Measurements from ENCODE around the gene PAX5. TPM values are rescaled to one million over a fixed set of nuclear protein-coding genes. Genes with fewer than 3 reads are reported as not detected.

The PAX5 gene
- total RNA-seq, 1 experiment from 2014 or later = 6.6 TPM

DNA sequence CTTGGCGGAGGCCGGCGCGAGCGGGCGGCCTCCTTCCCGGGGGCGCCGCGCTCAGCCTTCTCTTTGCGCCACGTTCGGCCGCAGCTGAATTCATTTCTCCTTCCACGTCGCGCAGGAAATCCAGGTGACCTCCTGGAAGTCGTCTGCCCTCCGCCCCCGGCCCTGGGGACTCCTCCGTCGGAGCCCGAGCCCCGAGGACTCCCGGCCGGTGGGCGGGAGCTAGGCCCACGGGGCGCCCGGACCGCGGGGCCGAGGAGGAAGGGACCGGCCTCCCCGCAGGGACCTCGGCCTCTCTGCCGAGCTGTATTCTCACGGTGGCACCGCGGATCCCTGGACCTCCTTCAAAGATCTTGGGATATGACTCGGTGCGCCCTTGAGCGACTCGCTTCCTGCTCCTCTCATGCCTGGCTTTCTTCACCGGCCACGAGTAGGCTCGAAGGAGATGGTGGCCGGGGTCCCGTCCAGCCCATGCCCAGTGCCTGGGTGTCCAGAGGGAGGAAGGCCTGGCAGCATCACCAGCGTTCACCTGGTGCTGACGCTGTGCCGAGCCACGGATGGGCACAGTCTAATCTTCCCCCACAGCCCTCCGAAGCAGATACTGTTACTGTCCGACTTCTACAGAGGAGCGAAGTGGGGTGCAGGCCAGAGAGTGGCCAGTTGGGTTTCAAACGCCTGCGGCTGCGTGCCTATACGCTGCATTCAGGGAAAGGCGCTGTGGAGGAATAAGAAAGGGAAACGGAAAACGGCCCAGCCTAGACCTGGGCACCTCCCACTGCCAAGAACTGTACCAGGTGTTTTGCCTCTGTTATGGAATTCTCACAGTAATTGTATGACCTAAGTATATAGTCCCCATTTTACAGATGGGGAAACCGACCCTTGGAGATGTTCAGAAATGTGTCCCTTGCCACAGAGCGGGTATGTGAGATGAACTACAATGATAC, 47.3 kb downstream of the PAX5 start:
- Mint-ChIP-seq H3K36me3 (no peaks in the 10 kb centered on the region; the same call in 1 of the 2 replicates), H3K9me3 (0 out of 2 replicates have a peak, but pooled peaks cover 5% of the 10 kb centered on the region), H3K27ac (no peak overlapping the region), H3K4me1 (peaks cover 28% of the 10 kb centered on the region), H3K27me3 (ENCODE audit: low read depth) (peaks cover 96% of the 10 kb centered on the region), H3K4me3 (peak overlapping the region; percentile 72)
- ChIA-PET CTCF (interaction anchor here (0.6 to 13.2 kb wide), 5 partner anchors 10 to 425 kb away, joined by 3 to 232 read pairs (median 5); no protein-coding TSS in a partner anchor), POLR2A (no interaction called here)
- DNase-seq (ENCODE audit: low spot score) (no peak), ATAC-seq (no peak; the same call in 1 of the 2 replicates)
- TF ChIP-seq ZNF219 (CRISPR knock-in tag; IDR thresholded peaks at IDR 0.05; ENCODE audit: borderline replicate concordance) = 0 out of 2 replicates have a peak, but pooled peaks have one; percentile 45
- TF ChIP-seq GTF2I (CRISPR knock-in tag; conservative IDR thresholded peaks at IDR 0.05) = no peak

DNA sequence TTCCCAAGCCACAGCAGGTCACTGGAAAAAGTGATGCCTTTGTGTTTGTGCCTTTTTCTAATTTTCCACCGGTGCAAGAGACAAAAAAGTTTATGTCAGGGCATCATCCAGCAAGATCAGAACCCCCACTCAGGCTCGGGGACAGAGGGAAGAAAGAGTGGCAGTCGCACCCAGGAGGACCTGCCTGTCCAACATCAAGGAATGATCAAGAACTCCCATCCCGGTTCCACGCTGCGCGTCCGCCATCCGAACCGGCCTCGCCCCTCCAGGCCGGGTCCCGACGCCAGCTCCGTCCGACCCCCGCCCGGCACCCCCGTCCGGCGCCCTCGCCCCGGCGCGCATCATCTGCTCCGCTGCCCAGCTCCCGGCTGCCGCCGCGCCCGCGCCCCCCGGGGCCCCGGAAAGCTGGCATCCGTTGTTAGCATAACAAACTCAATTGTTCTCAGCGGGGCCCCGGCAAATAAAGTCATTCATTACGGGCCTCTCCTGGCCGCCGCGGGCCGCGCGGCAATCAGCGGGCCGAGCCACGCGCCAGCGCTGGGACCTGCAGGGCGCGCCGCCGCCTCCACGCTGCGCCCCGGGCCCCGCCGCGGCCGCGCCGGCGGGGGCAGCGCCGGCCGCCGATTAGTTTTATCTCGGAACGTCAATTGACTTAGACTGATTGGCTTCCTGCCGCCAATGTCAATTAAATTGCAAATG, 48.1 kb downstream of the PAX5 start:
- no peak for TF ChIP-seq ZNF138 (CRISPR knock-in tag; conservative IDR thresholded peaks at IDR 0.05)
- TF ChIP-seq NR2C2 (CRISPR knock-in tag; IDR thresholded peaks at IDR 0.05) = no peak
- no peak for TF ChIP-seq ESRRA (CRISPR knock-in tag; IDR thresholded peaks at IDR 0.05; ENCODE audit: borderline replicate concordance)
- TF ChIP-seq, protein P1, sequence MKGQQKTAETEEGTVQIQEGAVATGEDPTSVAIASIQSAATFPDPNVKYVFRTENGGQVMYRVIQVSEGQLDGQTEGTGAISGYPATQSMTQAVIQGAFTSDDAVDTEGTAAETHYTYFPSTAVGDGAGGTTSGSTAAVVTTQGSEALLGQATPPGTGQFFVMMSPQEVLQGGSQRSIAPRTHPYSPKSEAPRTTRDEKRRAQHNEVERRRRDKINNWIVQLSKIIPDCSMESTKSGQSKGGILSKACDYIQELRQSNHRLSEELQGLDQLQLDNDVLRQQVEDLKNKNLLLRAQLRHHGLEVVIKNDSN (CRISPR knock-in tag; IDR thresholded peaks at IDR 0.05) = no peak
- no peak for TF ChIP-seq OVOL2 (CRISPR knock-in tag; IDR thresholded peaks at IDR 0.05; ENCODE audit: borderline replicate concordance)
- TF ChIP-seq JUN (CRISPR knock-in tag; IDR thresholded peaks at IDR 0.05) = no peak
- ATAC-seq = peak; percentile 48
- POLR2A ChIA-PET = no interaction called here

DNA sequence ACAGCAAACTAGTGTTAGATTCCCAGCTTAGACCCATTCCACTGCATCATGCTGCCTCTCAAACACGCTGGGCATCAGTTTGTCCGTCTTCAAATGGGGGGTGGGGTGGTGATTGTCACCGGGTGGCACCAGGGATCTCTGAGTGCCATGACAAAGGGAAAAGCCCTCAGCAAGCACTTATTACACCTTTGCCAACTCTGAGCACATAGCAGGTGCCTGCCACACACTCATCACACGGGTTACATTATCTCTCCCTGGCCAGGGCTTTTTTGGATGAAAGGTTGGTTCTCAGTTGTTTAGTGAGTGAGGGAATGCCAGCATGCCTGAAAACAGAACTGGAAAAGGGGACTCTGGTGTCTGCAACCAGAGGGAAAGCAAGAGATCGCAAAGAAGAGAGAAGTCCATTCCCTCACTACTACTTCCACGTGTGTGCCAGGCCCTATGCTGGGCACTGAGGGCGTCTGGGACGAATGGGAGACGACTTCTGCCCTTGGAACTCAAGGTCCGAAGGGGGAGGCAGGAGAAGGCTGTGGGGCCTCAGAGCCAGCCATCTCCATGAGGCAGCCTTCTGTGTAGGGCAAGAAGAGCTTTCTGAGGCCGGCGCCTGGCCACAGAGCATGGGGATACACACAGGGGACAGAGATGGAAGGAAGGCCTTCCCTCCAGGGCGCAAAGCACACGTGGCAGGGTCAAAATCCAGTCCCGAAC, 48.9 kb downstream of the PAX5 start:
- CTCF ChIA-PET = interaction anchor here (0.6 to 13.2 kb wide), 5 partner anchors 16 to 426 kb away, joined by 3 to 232 read pairs (median 5); no protein-coding TSS in a partner anchor
- Mint-ChIP-seq H3K9me3 (no peaks in the 10 kb centered on the region), H3K27me3 (ENCODE audit: low read depth) (peaks cover 90% of the 10 kb centered on the region), H3K4me1 (peaks cover 37% of the 10 kb centered on the region), H3K27ac (no peak overlapping the region), H3K36me3 (no peaks in the 10 kb centered on the region), H3K4me3 (peak overlapping the region; percentile 57)
- no peak for ATAC-seq
- POLR2A ChIA-PET = no interaction called here
- no peak for DNase-seq (ENCODE audit: low spot score)
- TF ChIP-seq, protein P2, sequence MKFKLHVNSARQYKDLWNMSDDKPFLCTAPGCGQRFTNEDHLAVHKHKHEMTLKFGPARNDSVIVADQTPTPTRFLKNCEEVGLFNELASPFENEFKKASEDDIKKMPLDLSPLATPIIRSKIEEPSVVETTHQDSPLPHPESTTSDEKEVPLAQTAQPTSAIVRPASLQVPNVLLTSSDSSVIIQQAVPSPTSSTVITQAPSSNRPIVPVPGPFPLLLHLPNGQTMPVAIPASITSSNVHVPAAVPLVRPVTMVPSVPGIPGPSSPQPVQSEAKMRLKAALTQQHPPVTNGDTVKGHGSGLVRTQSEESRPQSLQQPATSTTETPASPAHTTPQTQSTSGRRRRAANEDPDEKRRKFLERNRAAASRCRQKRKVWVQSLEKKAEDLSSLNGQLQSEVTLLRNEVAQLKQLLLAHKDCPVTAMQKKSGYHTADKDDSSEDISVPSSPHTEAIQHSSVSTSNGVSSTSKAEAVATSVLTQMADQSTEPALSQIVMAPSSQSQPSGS (CRISPR knock-in tag; IDR thresholded peaks at IDR 0.05; ENCODE audit: borderline replicate concordance, low read depth) = no peak
- TF ChIP-seq EMX1 (CRISPR knock-in tag; IDR thresholded peaks at IDR 0.05) (no peak), OVOL2 (CRISPR knock-in tag; IDR thresholded peaks at IDR 0.05; ENCODE audit: borderline replicate concordance) (no peak), FOXJ3 (CRISPR knock-in tag; IDR thresholded peaks at IDR 0.05; ENCODE audit: borderline replicate concordance) (no peak)
- TF ChIP-seq, protein P3, sequence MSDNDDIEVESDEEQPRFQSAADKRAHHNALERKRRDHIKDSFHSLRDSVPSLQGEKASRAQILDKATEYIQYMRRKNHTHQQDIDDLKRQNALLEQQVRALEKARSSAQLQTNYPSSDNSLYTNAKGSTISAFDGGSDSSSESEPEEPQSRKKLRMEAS (CRISPR knock-in tag; IDR thresholded peaks at IDR 0.05) = no peak
- TF ChIP-seq, protein P4, sequence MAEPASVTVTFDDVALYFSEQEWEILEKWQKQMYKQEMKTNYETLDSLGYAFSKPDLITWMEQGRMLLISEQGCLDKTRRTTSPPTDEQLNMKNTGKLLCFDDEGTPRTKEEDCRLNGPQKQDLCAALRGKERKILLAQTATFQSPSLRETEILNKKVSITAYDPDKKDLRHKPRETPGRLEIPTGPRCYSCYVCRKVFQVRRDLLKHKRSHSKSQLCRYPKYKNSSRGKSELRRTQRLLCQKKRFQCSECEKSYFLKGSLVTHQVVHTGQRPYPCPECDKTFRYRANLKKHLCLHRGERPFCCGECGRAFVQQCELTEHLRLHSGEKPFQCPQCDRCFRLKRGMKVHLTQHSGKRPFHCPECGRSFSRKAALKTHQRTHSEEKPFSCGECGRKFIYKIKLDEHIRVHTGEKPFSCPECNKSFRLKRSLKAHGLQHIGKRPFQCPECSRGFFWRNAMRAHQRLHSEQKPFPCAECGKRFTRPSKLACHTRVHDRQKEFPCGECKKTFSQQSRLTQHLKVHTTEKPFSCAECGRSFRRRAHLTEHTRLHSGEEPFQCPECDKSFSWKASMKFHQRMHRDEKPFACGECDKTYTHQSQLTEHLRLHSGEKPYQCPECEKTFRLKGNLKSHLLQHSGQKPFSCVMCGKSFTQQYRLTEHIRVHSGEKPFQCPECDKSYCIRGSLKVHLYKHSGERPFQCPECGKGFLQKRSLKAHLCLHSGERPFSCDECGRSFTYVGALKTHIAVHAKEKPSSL (CRISPR knock-in tag; conservative IDR thresholded peaks at IDR 0.05) = no peak
- TF ChIP-seq, protein P5, sequence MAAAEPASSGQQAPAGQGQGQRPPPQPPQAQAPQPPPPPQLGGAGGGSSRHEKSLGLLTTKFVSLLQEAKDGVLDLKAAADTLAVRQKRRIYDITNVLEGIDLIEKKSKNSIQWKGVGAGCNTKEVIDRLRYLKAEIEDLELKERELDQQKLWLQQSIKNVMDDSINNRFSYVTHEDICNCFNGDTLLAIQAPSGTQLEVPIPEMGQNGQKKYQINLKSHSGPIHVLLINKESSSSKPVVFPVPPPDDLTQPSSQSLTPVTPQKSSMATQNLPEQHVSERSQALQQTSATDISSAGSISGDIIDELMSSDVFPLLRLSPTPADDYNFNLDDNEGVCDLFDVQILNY (CRISPR knock-in tag; IDR thresholded peaks at IDR 0.05) = no peak
- TF ChIP-seq, protein P6, sequence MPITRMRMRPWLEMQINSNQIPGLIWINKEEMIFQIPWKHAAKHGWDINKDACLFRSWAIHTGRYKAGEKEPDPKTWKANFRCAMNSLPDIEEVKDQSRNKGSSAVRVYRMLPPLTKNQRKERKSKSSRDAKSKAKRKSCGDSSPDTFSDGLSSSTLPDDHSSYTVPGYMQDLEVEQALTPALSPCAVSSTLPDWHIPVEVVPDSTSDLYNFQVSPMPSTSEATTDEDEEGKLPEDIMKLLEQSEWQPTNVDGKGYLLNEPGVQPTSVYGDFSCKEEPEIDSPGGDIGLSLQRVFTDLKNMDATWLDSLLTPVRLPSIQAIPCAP (CRISPR knock-in tag; IDR thresholded peaks at IDR 0.05) = no peak

More for the DNA sequence above, 48.1 kb downstream of the PAX5 start:
- peaks cover 34% of the 10 kb centered on the region for H3K4me1 Mint-ChIP-seq
- no peaks in the 10 kb centered on the region for H3K36me3 Mint-ChIP-seq
- peak; percentile 68 for DNase-seq (ENCODE audit: low spot score)
- H3K9me3 Mint-ChIP-seq = no peaks in the 10 kb centered on the region
- H3K4me3 Mint-ChIP-seq = peak overlapping the region; percentile 57
- H3K27me3 Mint-ChIP-seq (ENCODE audit: low read depth) = peaks cover 95% of the 10 kb centered on the region
- CTCF ChIA-PET = interaction anchor here (1.1 to 13.2 kb wide), 4 partner anchors 17 to 426 kb away, joined by 3 to 232 read pairs (median 6); no protein-coding TSS in a partner anchor
- H3K27ac Mint-ChIP-seq = no peak overlapping the region

Measured in WTC11 (cell line).